ENCODE data around the gene SSUH2.
A peak's percentile ranks its signal among the peaks of the same experiment; 100 is the strongest.
"Not testable (repeated sequence)": the region's sequence is repeated elsewhere in the genome, so short reads cannot be mapped to it uniquely, and the experiment has no call there.

SSUH2 gene, protein sequence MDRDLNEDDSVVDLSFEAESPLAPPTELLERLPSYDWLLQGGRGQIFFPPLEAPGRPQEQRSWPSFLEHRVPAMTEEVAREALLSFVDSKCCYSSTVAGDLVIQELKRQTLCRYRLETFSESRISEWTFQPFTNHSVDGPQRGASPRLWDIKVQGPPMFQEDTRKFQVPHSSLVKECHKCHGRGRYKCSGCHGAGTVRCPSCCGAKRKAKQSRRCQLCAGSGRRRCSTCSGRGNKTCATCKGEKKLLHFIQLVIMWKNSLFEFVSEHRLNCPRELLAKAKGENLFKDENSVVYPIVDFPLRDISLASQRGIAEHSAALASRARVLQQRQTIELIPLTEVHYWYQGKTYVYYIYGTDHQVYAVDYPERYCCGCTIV

DNA sequence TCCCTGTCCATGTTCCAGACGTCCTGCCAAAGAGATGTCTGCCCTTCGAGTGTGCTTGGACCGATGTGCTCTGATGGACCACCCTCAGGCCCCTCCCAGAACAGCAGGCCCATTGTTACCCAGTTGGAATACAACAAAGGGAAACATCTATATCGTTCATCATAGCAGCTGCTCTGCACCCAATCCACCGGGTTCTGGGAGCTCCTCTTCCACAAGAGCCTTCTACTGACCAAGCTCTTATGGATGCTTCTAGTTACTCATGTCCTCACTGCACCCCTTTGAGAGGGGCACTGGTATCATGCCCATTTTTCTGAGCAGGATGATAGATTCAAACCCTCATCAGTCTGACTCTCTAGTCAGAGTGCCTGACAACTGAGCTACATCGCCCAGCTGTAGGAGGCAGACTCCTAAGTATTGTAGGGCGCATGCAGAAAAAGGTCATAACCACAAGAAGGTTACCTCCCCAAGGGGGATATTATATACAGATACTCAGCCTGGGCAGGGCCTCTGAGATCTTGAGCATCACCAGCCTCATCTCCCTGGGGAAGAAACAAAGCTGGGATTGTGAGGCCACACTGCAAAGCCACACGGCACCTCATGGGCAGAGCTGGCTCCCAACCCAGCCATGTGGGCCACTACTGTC, at the start of gene SSUH2:
SSUH2 (minus strand) TSS at position 51 of the 643 bp plus-strand sequence; CDS start at position 11, 40 bp downstream.
- DNase-seq, result no peak

DNA sequence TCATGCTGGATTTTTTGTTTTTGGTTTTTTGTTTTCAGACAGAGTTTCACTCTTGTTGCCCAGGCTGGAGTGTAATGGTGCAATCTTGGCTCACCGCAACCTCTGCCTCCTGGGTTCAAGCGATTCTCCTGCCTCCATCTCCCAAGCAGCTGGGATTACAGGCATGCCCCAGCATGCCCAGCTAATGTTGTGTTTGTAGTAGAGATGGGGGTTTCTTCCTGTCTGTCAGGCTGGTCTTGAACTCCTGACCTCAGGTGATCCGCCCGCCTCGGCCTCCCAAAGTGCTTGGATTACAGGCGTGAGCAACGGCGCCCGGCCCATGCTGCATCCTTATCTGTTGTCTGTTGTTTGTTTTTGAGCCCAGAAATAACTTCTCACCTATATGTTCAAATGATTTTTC, 46.7 kb upstream of the SSUH2 start:
- DNase-seq, result not testable (repeated sequence)

DNA sequence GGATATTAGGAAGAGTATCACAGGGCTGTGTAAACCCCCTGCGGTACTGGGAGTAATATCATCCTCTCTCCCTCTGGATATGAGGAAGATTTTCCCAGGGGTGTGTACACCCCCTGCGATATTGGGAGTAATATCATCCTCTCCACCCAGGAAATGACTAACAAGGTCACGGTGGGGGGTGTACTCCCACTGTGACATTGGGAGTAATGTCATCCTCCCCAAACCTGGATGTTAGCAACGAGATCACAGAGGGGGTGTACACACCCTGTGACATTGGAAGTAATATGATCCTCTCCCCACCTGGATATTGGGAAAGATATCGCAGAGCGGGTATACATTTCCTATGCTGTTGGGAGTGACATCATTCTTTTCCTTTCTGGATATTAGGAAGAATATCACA, 40.4 kb upstream of the SSUH2 start:
- not testable (repeated sequence) for DNase-seq

DNA sequence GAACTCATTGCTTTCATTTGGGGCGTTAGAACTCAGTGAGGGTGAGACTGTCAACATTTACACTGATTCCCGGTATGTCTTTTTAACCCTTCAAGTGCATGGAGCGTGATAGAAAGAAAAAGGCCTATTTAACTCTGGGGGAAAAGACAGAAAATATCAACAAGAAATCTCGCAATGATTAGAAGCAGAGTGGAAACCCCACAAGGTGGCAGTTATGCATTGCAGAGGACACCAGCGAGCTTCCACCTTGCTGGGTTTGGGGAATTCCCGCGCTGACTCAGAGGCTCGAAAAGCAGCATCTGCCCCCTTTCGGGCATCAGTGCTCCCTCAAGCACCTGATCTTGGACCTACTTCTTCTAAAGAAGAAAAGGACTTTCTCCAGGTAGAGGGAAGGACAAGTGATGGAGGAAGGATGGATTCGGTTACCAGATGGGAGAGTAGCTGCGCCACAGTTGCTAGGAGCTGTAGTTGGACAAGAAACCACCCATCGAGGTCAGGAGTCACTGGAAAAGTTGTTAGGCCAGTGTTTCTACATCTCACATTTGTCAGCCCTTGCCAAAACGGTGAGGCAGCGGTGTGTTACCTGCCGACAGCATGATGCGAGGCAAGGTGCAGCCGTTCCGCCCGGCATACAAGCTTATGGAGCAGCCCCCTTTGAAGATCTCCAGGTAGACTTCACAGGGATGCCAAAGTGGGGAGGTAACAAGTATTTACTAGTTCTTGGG, 38.4 kb upstream of the SSUH2 start:
- DNase-seq, result not testable (repeated sequence)

DNA sequence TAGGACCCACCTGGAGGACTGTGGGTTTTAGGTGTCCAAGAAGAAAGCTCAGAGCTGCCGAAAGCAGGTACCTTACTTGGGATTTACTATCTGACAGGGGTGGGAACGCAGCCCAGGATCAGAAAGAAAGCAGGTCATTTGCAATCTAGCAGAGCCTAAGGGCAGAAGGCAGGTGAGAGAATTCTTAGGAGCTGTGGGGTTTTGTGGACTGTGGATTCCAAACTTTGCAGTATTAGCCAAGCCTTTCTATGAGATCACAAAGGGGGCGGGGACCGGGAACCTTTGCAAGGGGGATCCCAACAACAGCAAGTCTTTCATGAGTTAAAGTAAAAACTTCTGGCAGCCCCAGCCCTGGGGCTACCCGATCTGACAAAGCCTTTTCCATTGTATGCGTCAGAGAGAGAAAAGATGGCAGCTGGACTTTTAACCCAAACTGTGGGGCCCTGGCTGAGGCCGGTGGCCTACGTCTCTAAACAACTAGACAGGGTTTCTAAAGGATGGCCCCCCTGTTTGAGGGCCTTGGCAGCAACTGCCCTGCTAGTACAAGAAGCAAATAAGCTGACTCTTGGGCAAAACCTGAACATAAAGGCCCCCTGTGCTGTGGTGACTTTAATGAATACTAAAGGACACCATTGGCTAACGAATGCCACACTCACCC, 37.4 kb upstream of the SSUH2 start:
- DNase-seq, result not testable (repeated sequence)

DNA sequence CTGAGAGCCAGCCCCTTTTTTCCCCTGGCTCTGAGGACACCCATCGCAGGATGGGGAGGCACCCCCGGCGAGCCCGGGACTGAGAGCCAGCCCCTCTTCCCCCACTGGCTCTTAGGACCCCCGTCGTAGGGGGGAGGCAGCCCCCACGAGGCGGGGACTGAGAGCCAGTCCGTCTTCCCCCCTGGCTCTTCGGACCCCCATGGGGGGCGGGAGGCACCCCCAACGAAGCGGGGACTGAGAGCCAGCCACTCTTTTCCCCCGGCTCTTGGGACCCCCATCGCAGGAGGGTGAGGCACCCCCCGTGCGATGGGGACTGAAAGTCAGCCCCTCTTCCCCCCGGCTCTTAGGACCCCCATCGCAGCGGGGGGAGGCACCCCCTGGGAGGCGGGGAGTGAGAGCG, 36.8 kb upstream of the SSUH2 start:
- DNase-seq, result no peak

DNA sequence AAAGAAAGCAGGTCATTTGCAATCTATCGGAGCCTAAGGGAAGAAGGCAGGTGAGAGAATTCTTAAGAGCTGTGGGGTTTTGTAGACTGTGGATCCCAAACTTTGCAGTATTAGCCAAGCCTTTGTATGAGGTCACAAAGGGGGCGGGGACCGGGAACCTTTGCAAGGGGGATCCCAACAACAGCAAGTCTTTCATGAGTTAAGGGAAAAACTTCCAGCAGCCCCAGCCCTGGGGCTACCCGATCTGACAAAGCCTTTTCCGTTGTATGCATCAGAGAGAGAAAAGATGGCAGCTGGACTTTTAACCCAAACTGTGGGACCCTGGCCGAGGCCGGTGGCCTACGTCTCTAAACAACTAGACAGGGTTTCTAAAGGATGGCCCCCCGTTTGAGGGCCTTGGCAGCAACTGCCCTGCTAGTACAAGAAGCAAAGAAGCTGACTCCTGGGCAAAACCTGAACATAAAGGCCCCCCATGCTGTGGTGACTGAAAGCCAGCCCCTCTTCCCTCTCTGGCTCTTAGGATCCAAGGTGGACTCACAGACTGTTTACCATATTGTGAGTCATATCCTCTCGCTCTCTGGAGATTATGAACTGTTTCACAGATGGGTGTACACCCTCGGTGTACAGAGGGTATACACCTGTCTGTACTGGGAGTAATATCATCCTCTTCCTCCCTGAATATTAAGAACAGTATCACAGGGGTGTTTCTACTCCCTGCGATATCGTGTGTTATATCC, 35.4 kb upstream of the SSUH2 start:
- DNase-seq, result not testable (repeated sequence)

DNA sequence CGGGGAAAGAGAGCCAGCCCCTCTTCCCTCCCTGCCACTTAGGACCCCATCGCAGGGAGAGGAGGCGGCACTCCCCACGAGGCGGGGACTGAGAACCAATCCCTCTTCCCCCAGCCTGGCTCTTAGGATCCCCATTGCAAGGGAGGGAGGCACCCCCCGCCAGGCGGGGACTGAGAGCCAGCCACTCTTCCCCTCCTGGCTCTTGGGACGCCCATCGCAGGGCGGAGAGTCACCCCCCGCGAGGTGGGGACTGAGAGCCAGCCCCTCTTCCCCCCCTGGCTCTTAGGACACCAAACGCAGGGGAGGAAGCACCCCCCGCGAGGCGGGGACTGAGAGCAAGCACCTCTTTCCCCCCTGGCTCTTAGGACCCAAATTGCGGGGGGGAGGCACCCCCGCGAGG, 34.2 kb upstream of the SSUH2 start:
- DNase-seq, result no peak

DNA sequence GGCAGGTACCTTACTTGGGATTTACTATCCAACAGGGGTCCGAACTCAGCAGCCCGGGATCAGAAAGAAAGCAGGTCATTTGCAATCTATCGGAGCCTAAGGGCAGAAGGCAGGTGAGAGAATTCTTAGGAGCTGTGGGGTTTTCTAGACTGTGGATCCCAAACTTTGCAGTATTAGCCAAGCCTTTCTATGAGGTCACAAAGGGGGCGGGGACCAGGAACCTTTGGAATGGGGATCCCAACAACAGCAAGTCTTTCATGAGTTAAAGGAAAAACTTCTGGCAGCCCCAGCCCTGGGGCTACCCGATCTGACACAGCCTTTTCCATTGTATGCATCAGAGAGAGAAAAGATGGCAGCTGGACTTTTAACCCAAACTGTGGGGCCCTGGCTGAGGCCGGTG, 32.7 kb upstream of the SSUH2 start:
- not testable (repeated sequence) for DNase-seq

DNA sequence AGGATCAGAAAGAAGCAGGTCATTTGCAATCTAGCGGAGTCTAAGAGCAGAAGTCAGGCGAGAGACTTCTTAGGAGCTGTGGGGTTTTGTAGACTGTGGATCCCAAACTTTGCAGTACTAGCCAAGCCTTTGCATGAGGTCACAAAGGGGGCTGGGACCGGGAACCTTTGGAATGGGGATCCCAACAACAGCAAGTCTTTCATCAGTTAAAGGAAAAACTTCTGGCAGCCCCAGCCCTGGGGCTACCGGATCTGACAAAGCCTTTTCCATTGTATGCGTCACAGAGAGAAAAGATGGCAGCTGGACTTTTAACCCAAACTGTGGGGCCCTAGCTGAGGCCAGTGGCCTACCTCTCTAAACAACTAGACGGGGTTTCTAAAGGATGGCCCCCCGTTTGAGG, 31.0 kb upstream of the SSUH2 start:
- not testable (repeated sequence) for DNase-seq

DNA sequence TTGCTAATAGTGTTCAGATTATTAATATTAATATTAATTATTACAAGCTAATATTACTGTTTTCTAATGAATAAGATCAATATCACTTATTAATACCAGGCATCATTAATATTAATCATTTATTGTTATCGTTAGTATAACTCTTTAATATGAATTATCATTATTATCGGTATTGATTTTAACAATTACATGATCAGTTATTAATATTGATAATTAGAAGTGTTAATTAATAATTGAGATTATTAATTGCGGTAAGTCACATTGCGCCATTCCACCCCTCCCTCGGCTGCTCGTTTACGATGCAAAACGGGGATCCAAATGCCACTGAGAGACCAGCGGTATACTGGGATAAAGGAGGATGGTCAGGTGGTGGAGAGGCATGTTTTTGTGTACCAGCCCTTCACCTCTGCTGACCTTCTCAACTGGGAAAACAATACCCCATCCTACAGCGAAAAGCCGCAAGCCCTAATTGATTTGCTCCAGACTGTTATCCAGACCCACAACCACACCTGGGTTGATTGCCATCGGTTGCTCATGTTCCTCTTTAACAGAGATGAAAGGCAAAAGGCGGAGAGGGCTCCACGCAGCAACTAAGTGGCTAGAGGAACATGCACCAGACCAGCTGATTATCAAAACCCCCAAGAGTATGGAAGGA, 28.6 kb upstream of the SSUH2 start:
- no peak for DNase-seq

DNA sequence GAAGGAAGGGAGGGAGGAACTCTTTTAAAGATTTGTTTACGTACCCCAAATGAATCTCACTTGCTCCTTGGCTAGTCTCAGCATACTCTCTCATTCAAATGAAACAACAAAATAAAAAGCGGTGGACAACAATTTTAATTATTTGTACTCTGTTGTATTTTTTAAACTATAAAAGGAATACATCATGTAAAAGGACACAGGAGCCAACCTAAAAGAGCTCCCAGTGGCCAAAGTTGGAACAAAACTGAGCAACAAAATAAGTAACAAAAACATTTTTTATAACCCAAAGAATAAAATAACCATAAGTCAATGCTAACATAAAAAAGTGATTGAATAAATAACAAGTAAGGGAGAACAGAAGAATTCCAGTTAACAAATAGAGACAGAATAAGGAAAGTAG, 24.4 kb upstream of the SSUH2 start:
- no peak for DNase-seq

DNA sequence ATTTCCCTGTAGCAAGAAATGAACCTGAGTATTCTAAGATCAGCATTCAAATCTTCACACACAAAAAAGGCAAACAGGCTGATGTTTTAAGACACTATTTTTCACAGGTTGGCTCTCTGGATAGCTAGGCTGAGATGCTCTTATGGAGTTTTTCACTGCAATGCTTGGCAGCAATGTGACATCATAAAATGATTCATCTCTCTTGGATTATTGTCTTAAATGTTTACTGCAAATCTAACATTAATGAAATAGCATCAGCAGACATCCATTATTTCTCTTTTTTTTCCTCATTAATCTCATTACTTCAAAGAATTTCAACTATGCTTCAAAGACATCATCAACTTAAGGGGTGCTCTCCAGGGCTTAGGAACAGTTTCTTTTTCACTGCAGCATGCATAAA, 23.6 kb upstream of the SSUH2 start:
- DNase-seq, result no peak

DNA sequence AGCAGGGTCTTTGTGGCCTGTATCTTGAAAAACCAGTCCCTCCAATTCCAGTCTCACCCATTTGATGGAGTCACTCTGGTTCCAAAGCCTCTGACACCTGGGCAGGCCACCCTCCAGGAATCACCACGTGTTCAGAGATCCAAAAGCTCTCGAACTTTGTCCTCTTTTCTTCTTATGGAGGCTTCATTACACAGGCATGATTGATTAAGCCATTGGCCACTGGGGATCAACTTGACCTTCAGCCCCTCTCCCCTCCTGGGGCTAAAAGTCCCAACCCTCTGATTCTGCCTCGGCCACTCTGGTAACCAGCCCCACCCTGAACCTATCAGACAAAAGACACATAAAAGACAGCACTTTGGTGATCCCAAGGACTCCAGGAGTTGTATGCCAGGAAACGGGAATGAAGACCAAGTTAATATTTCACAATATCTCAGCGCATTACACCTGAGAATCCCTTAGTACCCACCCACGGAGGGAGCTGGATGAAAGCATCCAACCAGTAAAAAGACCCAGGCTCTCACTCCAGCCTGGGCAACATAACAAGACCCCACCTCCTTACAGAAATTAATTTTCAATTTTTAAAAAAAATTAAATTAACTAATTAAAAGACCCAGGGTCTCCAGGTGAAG, 23.0 kb upstream of the SSUH2 start:
- DNase-seq, result no peak

DNA sequence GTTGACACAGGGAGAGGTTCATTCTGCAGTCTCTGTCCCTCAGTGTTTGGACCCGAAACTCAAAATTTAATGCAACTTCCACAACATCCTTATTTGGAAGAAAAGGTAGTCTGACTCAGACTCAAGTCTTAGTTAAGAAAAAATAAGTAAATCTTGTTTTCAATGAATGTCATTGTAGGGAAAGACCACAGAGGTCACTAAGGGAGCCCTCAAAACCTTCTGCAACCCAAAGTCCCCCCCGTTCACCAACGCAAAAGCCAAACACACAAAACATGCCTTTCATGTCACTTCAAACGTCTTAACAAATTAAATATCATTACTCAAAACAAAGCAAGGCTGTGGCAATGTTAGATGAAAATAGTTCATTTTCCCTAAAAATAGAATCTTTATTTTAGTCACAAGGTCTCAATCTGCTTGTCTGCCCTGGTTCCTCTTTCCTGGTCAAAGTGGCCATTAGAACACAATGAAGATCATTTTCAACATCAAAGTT, 20.9 kb upstream of the SSUH2 start:
- no peak for DNase-seq

DNA sequence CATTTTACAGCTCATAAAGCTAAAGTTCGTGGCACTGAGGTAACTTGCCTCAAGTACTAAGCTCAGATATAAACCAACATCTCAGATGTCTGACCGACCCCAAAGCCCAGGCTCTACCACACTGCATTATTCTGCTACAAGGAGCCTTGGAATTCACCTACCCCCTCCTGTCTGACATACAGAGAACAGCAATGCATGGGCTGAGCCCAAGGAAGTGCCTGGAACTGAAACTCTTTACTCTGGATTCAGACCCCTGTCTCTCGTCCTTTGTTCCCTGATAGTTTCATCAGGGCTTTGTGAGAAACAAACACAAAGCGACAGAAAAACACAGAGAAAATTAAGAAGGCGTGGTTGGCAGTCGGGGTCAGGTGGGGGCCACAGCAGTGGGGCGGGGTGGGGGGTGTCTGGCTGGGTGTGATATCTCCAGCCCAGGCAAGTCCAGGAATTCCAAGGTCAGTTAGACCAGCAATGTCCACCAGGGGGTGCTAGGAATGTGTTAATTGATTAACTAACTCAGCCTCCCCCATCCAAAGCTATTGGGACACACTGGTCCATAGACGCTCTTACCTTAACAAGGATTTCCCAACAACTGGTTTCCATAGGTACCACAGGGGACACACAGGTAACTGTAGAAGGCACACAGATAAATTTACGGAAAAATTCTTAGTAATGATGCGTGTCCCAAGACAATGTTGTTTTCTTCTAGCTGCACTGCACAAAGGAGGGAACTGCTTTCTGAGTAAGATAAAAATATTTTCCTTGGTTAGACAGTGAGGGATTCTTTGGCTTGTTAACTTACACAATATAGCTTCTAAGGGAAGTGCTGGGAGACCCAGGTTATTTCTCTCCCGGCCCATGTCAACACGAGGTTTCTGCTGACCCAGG, 18.8 kb upstream of the SSUH2 start:
- DNase-seq, result peak; percentile 54 to 86

DNA sequence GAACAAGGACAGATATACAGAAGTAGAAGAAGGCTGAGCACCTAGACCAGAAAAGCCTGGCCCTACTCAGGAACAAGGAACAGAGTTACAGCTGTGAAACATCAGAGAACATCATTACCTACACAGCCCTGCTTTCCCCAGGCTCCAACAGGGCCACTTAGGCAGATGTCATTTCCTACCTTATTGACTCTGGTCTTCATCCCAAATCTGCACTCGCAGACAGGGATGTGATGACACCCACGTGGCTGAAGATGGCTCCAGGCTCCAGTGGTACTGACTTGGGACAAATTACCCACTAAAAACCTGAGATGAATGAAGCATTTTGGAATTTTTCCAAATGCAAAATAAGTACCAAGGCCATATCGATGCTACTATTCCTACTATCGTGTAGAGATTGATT, 18.0 kb upstream of the SSUH2 start:
- DNase-seq, result no peak

DNA sequence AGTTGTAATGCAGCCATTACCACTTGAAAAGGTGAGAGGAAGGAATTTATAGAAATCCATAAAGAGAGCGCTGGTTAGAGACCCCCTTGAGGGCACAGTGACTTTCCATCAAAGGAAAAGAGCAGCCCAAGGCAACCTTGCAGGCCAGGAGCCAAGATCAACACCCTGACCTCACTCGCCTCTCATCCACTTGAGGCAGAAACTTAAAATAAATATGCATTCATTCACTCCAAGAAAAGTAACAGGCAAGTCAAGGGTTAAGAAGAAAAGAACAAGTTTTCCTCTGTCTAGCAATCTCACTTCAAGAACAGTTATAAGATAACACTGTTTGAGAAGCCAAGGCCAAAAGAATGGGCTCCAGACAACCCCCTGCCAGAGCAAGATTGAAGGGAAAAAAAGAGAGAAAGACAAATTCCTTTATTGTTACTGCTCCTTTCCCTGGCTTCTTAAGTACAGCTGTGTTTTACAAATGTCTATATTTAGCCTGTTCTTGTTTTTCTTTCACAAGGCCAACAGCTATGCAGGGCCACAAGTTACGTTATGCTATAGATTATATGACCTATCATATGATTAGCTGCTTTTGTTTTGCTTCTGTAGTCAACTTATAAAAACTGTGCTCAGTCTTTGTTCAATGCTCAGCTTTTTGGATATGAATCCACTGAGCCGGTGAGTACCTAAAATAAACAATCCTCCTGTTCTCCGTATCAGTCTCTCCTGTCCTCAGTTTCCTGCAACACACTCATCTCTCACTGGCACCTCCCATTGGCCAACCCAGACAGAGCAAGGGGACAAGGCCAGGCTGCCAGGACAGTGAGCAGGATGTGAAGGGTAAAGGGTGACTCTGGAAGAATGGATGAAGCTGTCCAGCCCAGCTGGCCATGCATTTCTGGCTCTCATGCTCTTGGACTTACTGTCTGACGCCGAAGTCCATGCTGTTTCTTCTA, 15.8 kb upstream of the SSUH2 start:
- DNase-seq, result no peak

DNA sequence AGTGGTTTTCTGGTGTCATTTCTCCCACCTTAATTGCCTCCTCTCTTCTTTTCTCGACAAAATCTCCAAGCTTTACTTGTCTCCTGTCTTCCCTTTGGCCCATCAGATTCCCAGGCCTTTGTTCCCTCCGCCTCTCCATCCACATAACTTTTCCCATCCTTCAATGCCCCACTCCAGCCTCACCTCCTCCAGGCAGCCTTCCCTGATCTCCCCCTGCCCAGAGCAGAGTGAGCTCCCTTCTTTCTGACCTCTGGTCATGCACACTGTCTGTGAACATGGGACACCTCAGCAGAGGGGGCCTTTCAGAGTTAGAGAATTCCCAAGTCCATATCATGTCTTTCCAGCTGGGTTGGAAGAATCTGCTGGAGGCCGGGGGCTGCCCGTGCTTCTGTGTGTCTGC, 14.6 kb upstream of the SSUH2 start:
- no peak for DNase-seq

All from NCI-H526 (cell line).